NB4 (cell line): ENCODE results near the gene FBN3.

ENCODE experiments used
- DNase-seq: peaks from one replicate; pipeline ENCODE4 v3.0.0; 2010; ENCODE audit warnings: low read depth
- H3K4me3 ChIP-seq: one replicate; pipeline ENCODE4 v1.5.1; 2011; ENCODE audit warnings: mild to moderate bottlenecking, low read depth, low read length, moderate library complexity
- CTCF ChIP-seq: IDR thresholded peaks from one replicate; pipeline ENCODE4 v1.5.1; 2012; ENCODE audit warnings: low read depth, low read length
- MAX ChIP-seq: IDR thresholded peaks from 2 replicates; pipeline ENCODE4 v1.6.1; 2011; ENCODE audit warnings: low read depth, low read length
- MYC ChIP-seq: IDR thresholded peaks from 2 replicates; pipeline ENCODE4 v1.6.1; 2011; ENCODE audit warnings: low read depth, low read length
- POLR2A ChIP-seq: IDR thresholded peaks from 2 replicates; pipeline ENCODE4 v1.6.1; 2011; ENCODE audit warnings: mild to moderate bottlenecking; ENCODE audit not compliant: insufficient read length; ENCODE audit errors: extremely low read depth

The FBN3 gene

GRCh38 chr19:8129061-8129618, 20.3 kb downstream of the FBN3 start:
- no peak for DNase-seq
- TF ChIP-seq MAX: no peak
- TF ChIP-seq CTCF: no peak
- no peak for TF ChIP-seq MYC
- TF ChIP-seq POLR2A: no peak
- no peak overlapping the region for H3K4me3 ChIP-seq

GRCh38 chr19:8128551-8128950, 20.8 kb downstream of the FBN3 start:
- TF ChIP-seq MYC (no peak), MAX (no peak), CTCF (no peak), POLR2A (no peak)
- no peak for DNase-seq
- no peak overlapping the region for H3K4me3 ChIP-seq

- no peak for DNase-seq
- H3K4me3 ChIP-seq: no peak overlapping the region
- no peak for TF ChIP-seq POLR2A
- no peak for TF ChIP-seq MAX
- TF ChIP-seq MYC: no peak
- TF ChIP-seq CTCF: no peak
Observed at GRCh38 chr19:8127311-8127710, 22.1 kb downstream of the FBN3 start.

- DNase-seq: no peak
- TF ChIP-seq MYC (no peak), POLR2A (no peak), CTCF (no peak), MAX (no peak)
Observed at GRCh38 chr19:8126511-8126910, 22.9 kb downstream of the FBN3 start.

GRCh38 chr19:8126008-8126407, 23.4 kb downstream of the FBN3 start:
- no peak for TF ChIP-seq MAX
- no peak for DNase-seq
- H3K4me3 ChIP-seq: no peak overlapping the region

More at GRCh38 chr19:8126511-8126910, 22.9 kb downstream of the FBN3 start:
- H3K4me3 ChIP-seq: no peak overlapping the region

- TF ChIP-seq POLR2A (no peak), MAX (no peak), MYC (no peak), CTCF (no peak)
- DNase-seq: no peak
- no peak overlapping the region for H3K4me3 ChIP-seq
Observed at GRCh38 chr19:8123683-8124082, 25.7 kb downstream of the FBN3 start.
